ENCODE data around the gene NMD3. TPM values are rescaled to one million over a fixed set of nuclear protein-coding genes. Genes with fewer than 3 reads are reported as not detected.
"Not testable (repeated sequence)": the region's sequence is repeated elsewhere in the genome, so short reads cannot be mapped to it uniquely, and the experiment has no call there.

Gene NMD3
- total and polyA plus RNA-seq, 4 experiments from 2014 or later, result 38.7 to 52.6 (median 42.1) TPM

- Histone ChIP-seq H3K9me3 (ENCODE audit: control insufficient read depth in 1 of 2, low read length in 2 of 2) (no peaks in the 10 kb centered on the region), H3K36me3 (ENCODE audit: insufficient read depth, low read length) (no peaks in the 10 kb centered on the region), H3K4me1 (ENCODE audit: insufficient read depth, low read length) (no peaks in the 10 kb centered on the region), H3K27me3 (ENCODE audit: insufficient read depth, low read length) (no peaks in the 10 kb centered on the region), H3K27ac (ENCODE audit: low read depth, low read length) (no peak overlapping the region), H3K4me3 (ENCODE audit: low read length in 2 of 2) (no peak overlapping the region)
- no peaks in the 10 kb centered on the region for H3K27me3 Mint-ChIP-seq
- no peak overlapping the region for H3K4me3 Mint-ChIP-seq
- DNase-seq, result peak; percentile 24 to 55 (median 40)
- peaks cover 16 to 26% of the 10 kb centered on the region in 2 donors for H3K36me3 Mint-ChIP-seq
- H3K9me3 Mint-ChIP-seq, result peaks cover 0 to 36% (median 26%) of the 10 kb centered on the region in 8 donors
- peaks cover 0 to 3% (median under 1%) of the 10 kb centered on the region in 4 donors for H3K4me1 Mint-ChIP-seq
- CTCF ChIA-PET (ENCODE audit: partially characterized antibody), result interaction anchor here (0.7 to 5.1 kb wide), 18 partner anchors 10 to 177 kb away, joined by 3 to 54 read pairs (median 5); partner anchors contain the start of gene SPTSSB
- intact Hi-C loops (cut with micrococcal nuclease), result loop anchor here (5.0 kb wide), 2 partner anchors 38 to 567 kb away; no protein-coding TSS in a partner anchor
- POLR2A ChIA-PET (ENCODE audit: partially characterized antibody), result interaction anchor here (1.8 kb wide), 1 partner anchor 36 kb away, joined by 5 read pairs; no protein-coding TSS in a partner anchor
- no peak overlapping the region for H3K27ac Mint-ChIP-seq
Measured at GRCh38 chr3:161274691-161275298, 53.7 kb downstream of the NMD3 start.

GRCh38 chr3:161275919-161276318 lies 54.8 kb downstream of the NMD3 start:
- Mint-ChIP-seq H3K27me3 (no peaks in the 10 kb centered on the region), H3K9me3 (peaks cover 0 to 43% (median 31%) of the 10 kb centered on the region in 8 donors), H3K36me3 (peaks cover 15 to 21% of the 10 kb centered on the region in 2 donors), H3K4me1 (peaks cover 0 to 3% (median under 1%) of the 10 kb centered on the region in 4 donors), H3K27ac (peak overlapping the region in 1 of 7 donors; percentile 42), H3K4me3 (no peak overlapping the region)
- intact Hi-C loops (cut with micrococcal nuclease), result no loop called here
- H3K4me1 ChIP-seq (ENCODE audit: insufficient read depth, low read length), result no peaks in the 10 kb centered on the region
- H3K9me3 ChIP-seq (ENCODE audit: control insufficient read depth in 1 of 2, low read length in 2 of 2), result no peaks in the 10 kb centered on the region
- H3K36me3 ChIP-seq (ENCODE audit: insufficient read depth, low read length), result no peaks in the 10 kb centered on the region
- H3K27me3 ChIP-seq (ENCODE audit: insufficient read depth, low read length), result no peaks in the 10 kb centered on the region
- POLR2A ChIA-PET (ENCODE audit: partially characterized antibody), result interaction anchor here (1.6 to 1.8 kb wide), 2 partner anchors 35 to 132 kb away, joined by 3 to 5 read pairs; no protein-coding TSS in a partner anchor
- H3K27ac ChIP-seq (ENCODE audit: low read depth, low read length), result no peak overlapping the region
- CTCF ChIA-PET (ENCODE audit: partially characterized antibody), result interaction anchor here (1.1 to 5.1 kb wide), 11 partner anchors 9 to 178 kb away, joined by 3 to 54 read pairs (median 5); partner anchors contain the start of gene SPTSSB
- H3K4me3 ChIP-seq (ENCODE audit: low read length in 2 of 2), result no peak overlapping the region
- no peak for DNase-seq

- H3K4me1 Mint-ChIP-seq; intact Hi-C loops (cut with micrococcal nuclease); H3K4me3 ChIP-seq (ENCODE audit: low read length in 2 of 2); H3K27me3 Mint-ChIP-seq; H3K27ac Mint-ChIP-seq; CTCF ChIA-PET (ENCODE audit: partially characterized antibody); H3K27me3 ChIP-seq (ENCODE audit: insufficient read depth, low read length); H3K4me3 Mint-ChIP-seq; H3K4me1 ChIP-seq (ENCODE audit: insufficient read depth, low read length); POLR2A ChIA-PET (ENCODE audit: partially characterized antibody); H3K36me3 ChIP-seq (ENCODE audit: insufficient read depth, low read length); H3K27ac ChIP-seq (ENCODE audit: low read depth, low read length); H3K9me3 ChIP-seq (ENCODE audit: control insufficient read depth in 1 of 2, low read length in 2 of 2); DNase-seq: not testable (repeated sequence)
- Mint-ChIP-seq H3K36me3 (peaks cover 5 to 12% of the 10 kb centered on the region in 2 donors), H3K9me3 (peaks cover 2 to 52% (median 34%) of the 10 kb centered on the region in 8 donors)
Measured at GRCh38 chr3:161282387-161282786, 61.3 kb downstream of the NMD3 start.

GRCh38 chr3:161284989-161285388 lies 63.9 kb downstream of the NMD3 start:
- DNase-seq, result no peak
- Histone ChIP-seq H3K27me3 (ENCODE audit: insufficient read depth, low read length) (no peaks in the 10 kb centered on the region), H3K9me3 (ENCODE audit: control insufficient read depth in 1 of 2, low read length in 2 of 2) (no peaks in the 10 kb centered on the region), H3K4me1 (ENCODE audit: insufficient read depth, low read length) (no peaks in the 10 kb centered on the region), H3K4me3 (ENCODE audit: low read length in 2 of 2) (no peak overlapping the region), H3K36me3 (ENCODE audit: insufficient read depth, low read length) (no peaks in the 10 kb centered on the region), H3K27ac (ENCODE audit: low read depth, low read length) (no peak overlapping the region)
- no peak overlapping the region for H3K4me3 Mint-ChIP-seq
- ChIA-PET POLR2A (ENCODE audit: partially characterized antibody) (no interaction called here), CTCF (ENCODE audit: partially characterized antibody) (interaction anchor here (0.9 to 3.3 kb wide), 4 partner anchors 10 to 17 kb away, joined by 3 to 15 read pairs (median 4); no protein-coding TSS in a partner anchor)
- no peaks in the 10 kb centered on the region for H3K27me3 Mint-ChIP-seq
- intact Hi-C loops (cut with micrococcal nuclease), result no loop called here
- no peak overlapping the region for H3K27ac Mint-ChIP-seq
- H3K36me3 Mint-ChIP-seq, result peaks cover 0 to 5% of the 10 kb centered on the region in 2 donors
- H3K4me1 Mint-ChIP-seq, result no peaks in the 10 kb centered on the region
- peaks cover 2 to 26% (median 12%) of the 10 kb centered on the region in 8 donors for H3K9me3 Mint-ChIP-seq

GRCh38 chr3:161289174-161289573 lies 68.1 kb downstream of the NMD3 start:
- Mint-ChIP-seq H3K27ac (no peak overlapping the region), H3K9me3 (peaks cover 0 to 2% (median 0%) of the 10 kb centered on the region in 8 donors), H3K4me3 (no peak overlapping the region), H3K27me3 (peaks cover 0 to 3% of the 10 kb centered on the region in 2 donors), H3K4me1 (no peaks in the 10 kb centered on the region), H3K36me3 (no peaks in the 10 kb centered on the region)
- no peaks in the 10 kb centered on the region for H3K9me3 ChIP-seq (ENCODE audit: control insufficient read depth in 1 of 2, low read length in 2 of 2)
- intact Hi-C loops (cut with micrococcal nuclease), result no loop called here
- H3K4me1 ChIP-seq (ENCODE audit: insufficient read depth, low read length), result no peaks in the 10 kb centered on the region
- DNase-seq, result no peak
- no peaks in the 10 kb centered on the region for H3K27me3 ChIP-seq (ENCODE audit: insufficient read depth, low read length)
- H3K4me3 ChIP-seq (ENCODE audit: low read length in 2 of 2), result no peak overlapping the region
- ChIA-PET CTCF (ENCODE audit: partially characterized antibody) (interaction anchor here (1.1 to 1.3 kb wide), 2 partner anchors 15 to 32 kb away, joined by 3 read pairs; no protein-coding TSS in a partner anchor), POLR2A (ENCODE audit: partially characterized antibody) (no interaction called here)
- no peak overlapping the region for H3K27ac ChIP-seq (ENCODE audit: low read depth, low read length)
- no peaks in the 10 kb centered on the region for H3K36me3 ChIP-seq (ENCODE audit: insufficient read depth, low read length)

GRCh38 chr3:161291191-161291901 lies 70.2 kb downstream of the NMD3 start:
- H3K27me3 Mint-ChIP-seq, result peaks cover 0 to 3% of the 10 kb centered on the region in 2 donors
- H3K9me3 Mint-ChIP-seq, result peaks cover 0 to 3% (median under 1%) of the 10 kb centered on the region in 8 donors
- no peak for DNase-seq
- no peak overlapping the region for H3K4me3 Mint-ChIP-seq
- ChIA-PET POLR2A (ENCODE audit: partially characterized antibody) (no interaction called here), CTCF (ENCODE audit: partially characterized antibody) (interaction anchor here (0.8 to 1.5 kb wide), 4 partner anchors 11 to 131 kb away, joined by 3 to 4 read pairs (median 3); no protein-coding TSS in a partner anchor)
- no peak overlapping the region for H3K27ac Mint-ChIP-seq
- H3K4me1 Mint-ChIP-seq, result no peaks in the 10 kb centered on the region
- no peaks in the 10 kb centered on the region for H3K4me1 ChIP-seq (ENCODE audit: insufficient read depth, low read length)
- intact Hi-C loops (cut with micrococcal nuclease), result no loop called here
- no peak overlapping the region for H3K27ac ChIP-seq (ENCODE audit: low read depth, low read length)
- H3K9me3 ChIP-seq (ENCODE audit: control insufficient read depth in 1 of 2, low read length in 2 of 2), result no peaks in the 10 kb centered on the region
- no peaks in the 10 kb centered on the region for H3K36me3 ChIP-seq (ENCODE audit: insufficient read depth, low read length)
- H3K27me3 ChIP-seq (ENCODE audit: insufficient read depth, low read length), result no peaks in the 10 kb centered on the region
- H3K4me3 ChIP-seq (ENCODE audit: low read length in 2 of 2), result no peak overlapping the region
- H3K36me3 Mint-ChIP-seq, result no peaks in the 10 kb centered on the region

GRCh38 chr3:161293381-161293780 lies 72.3 kb downstream of the NMD3 start:
- no peaks in the 10 kb centered on the region for H3K9me3 ChIP-seq (ENCODE audit: control insufficient read depth in 1 of 2, low read length in 2 of 2)
- no peaks in the 10 kb centered on the region for H3K4me1 ChIP-seq (ENCODE audit: insufficient read depth, low read length)
- peaks cover 0 to 21% (median 19%) of the 10 kb centered on the region in 8 donors for H3K9me3 Mint-ChIP-seq
- no peaks in the 10 kb centered on the region for H3K4me1 Mint-ChIP-seq
- H3K27me3 ChIP-seq (ENCODE audit: insufficient read depth, low read length), result no peaks in the 10 kb centered on the region
- DNase-seq, result no peak
- no peak overlapping the region for H3K27ac Mint-ChIP-seq
- H3K36me3 ChIP-seq (ENCODE audit: insufficient read depth, low read length), result no peaks in the 10 kb centered on the region
- intact Hi-C loops (cut with micrococcal nuclease), result no loop called here
- H3K36me3 Mint-ChIP-seq, result peaks cover 4 to 10% of the 10 kb centered on the region in 2 donors
- peaks cover 0 to 4% of the 10 kb centered on the region in 2 donors for H3K27me3 Mint-ChIP-seq
- no peak overlapping the region for H3K27ac ChIP-seq (ENCODE audit: low read depth, low read length)
- ChIA-PET CTCF (ENCODE audit: partially characterized antibody) (interaction anchor here (1.2 to 2.4 kb wide), 2 partner anchors 16 to 19 kb away, joined by 3 to 9 read pairs; no protein-coding TSS in a partner anchor), POLR2A (ENCODE audit: partially characterized antibody) (no interaction called here)
- H3K4me3 Mint-ChIP-seq, result no peak overlapping the region
- no peak overlapping the region for H3K4me3 ChIP-seq (ENCODE audit: low read length in 2 of 2)

Data from CD4-positive, alpha-beta memory T cell (primary cell).